ENCODE data around the gene PGPEP1. TPM values are rescaled to one million over a fixed set of nuclear protein-coding genes. Genes with fewer than 3 reads are reported as not detected.

PGPEP1 gene
- polyA plus RNA-seq, 3 donors, result 10.3 to 25.1 (median 10.3) TPM

GRCh38 chr19:18326772-18327171 lies 13.6 kb upstream of the PGPEP1 start:
- H3K4me1 ChIP-seq (ENCODE audit: control insufficient read depth in 1 of 2, insufficient read depth in 2 of 2, low read length in 2 of 2), result peaks cover 29 to 37% of the 10 kb centered on the region in 2 donors
- no peaks in the 10 kb centered on the region for H3K36me3 ChIP-seq (replicated peaks in 1 of 2; ENCODE audit: control insufficient read depth in 1 of 2, insufficient read depth in 2 of 2, low read length in 2 of 2)
- no peaks in the 10 kb centered on the region for H3K27me3 ChIP-seq (ENCODE audit: control insufficient read depth in 2 of 2, insufficient read depth in 2 of 2, low read length in 2 of 2)
- H3K27ac Mint-ChIP-seq, result no peak overlapping the region
- peaks cover 26% of the 10 kb centered on the region for H3K4me1 Mint-ChIP-seq
- WGBS (ENCODE audit: insufficient coverage), result 100% methylated on average over 1 of the region's 5 CpGs
- DNase-seq, result no peak
- no peaks in the 10 kb centered on the region for H3K9me3 Mint-ChIP-seq
- no peaks in the 10 kb centered on the region for H3K9me3 ChIP-seq (replicated peaks in 1 of 2; ENCODE audit: control insufficient read depth in 1 of 2, insufficient read depth in 1 of 2, low read length in 2 of 2)
- no peaks in the 10 kb centered on the region for H3K36me3 Mint-ChIP-seq
- H3K4me3 ChIP-seq (replicated peaks in 1 of 3; ENCODE audit: low read depth in 2 of 3, low read length in 3 of 3), result no peak overlapping the region
- intact Hi-C loops (cut with micrococcal nuclease), result no loop called here
- no peaks in the 10 kb centered on the region for H4K20me1 ChIP-seq (ENCODE audit: insufficient read depth, low read length)
- H3K27me3 Mint-ChIP-seq (ENCODE audit: low read depth in 3 of 3), result peaks cover 0 to 5% (median 2%) of the 10 kb centered on the region in 3 donors
- peaks cover 12% of the 10 kb centered on the region for H3K79me2 ChIP-seq (ENCODE audit: insufficient read depth, low read length)
- no peak overlapping the region for H3K4me3 Mint-ChIP-seq
- no peak overlapping the region for H3K27ac ChIP-seq (ENCODE audit: low read depth in 1 of 2, low read length in 2 of 2)
- no peak overlapping the region for H3K9ac ChIP-seq (ENCODE audit: insufficient read depth, low read length, poor library complexity, severe bottlenecking)
- no peak overlapping the region for H3K4me2 ChIP-seq (replicated peaks; ENCODE audit: extremely low read depth, low read length, poor library complexity, severe bottlenecking)
- TF ChIP-seq CTCF (IDR thresholded peaks at IDR 0.05), result no peak
- no peak overlapping the region for H2AFZ ChIP-seq (ENCODE audit: insufficient read depth, low read depth, low read length, poor library complexity, severe bottlenecking)

GRCh38 chr19:18328340-18329034 lies 11.9 kb upstream of the PGPEP1 start:
- H3K9me3 Mint-ChIP-seq, result peaks cover 0 to 2% (median 0%) of the 10 kb centered on the region in 7 donors
- H3K27ac ChIP-seq (ENCODE audit: low read depth in 1 of 2, low read length in 2 of 2), result peak overlapping the region in 1 of 2 donors; percentile 47
- 0% methylated on average over 2 of the region's 9 CpGs for WGBS (ENCODE audit: insufficient coverage)
- peak overlapping the region in 1 of 3 experiments; percentile 55 for H3K4me3 ChIP-seq (replicated peaks in 1 of 3; ENCODE audit: low read depth in 2 of 3, low read length in 3 of 3)
- H3K9ac ChIP-seq (ENCODE audit: insufficient read depth, low read length, poor library complexity, severe bottlenecking), result no peak overlapping the region
- no peaks in the 10 kb centered on the region for H3K36me3 ChIP-seq (replicated peaks in 1 of 2; ENCODE audit: control insufficient read depth in 1 of 2, insufficient read depth in 2 of 2, low read length in 2 of 2)
- H3K4me2 ChIP-seq (replicated peaks; ENCODE audit: extremely low read depth, low read length, poor library complexity, severe bottlenecking), result peak overlapping the region; percentile 56
- H3K4me1 ChIP-seq (ENCODE audit: control insufficient read depth in 1 of 2, insufficient read depth in 2 of 2, low read length in 2 of 2), result peaks cover 17 to 22% of the 10 kb centered on the region in 2 donors
- peak overlapping the region; percentile 43 for H2AFZ ChIP-seq (ENCODE audit: insufficient read depth, low read depth, low read length, poor library complexity, severe bottlenecking)
- intact Hi-C loops (cut with micrococcal nuclease), result no loop called here
- no peaks in the 10 kb centered on the region for H3K36me3 Mint-ChIP-seq
- peak; percentile 91 to 93 (median 93) for DNase-seq
- no peaks in the 10 kb centered on the region for H3K79me2 ChIP-seq (ENCODE audit: insufficient read depth, low read length)
- peaks cover 0 to 5% (median 2%) of the 10 kb centered on the region in 3 donors for H3K27me3 Mint-ChIP-seq (ENCODE audit: low read depth in 3 of 3)
- H3K4me3 Mint-ChIP-seq, result peak overlapping the region; percentile 20 to 71
- TF ChIP-seq CTCF (IDR thresholded peaks at IDR 0.05), result peak; percentile 87
- H4K20me1 ChIP-seq (ENCODE audit: insufficient read depth, low read length), result no peaks in the 10 kb centered on the region
- H3K27ac Mint-ChIP-seq, result peak overlapping the region in 5 of 7 donors; percentile 53 to 83 (median 75)
- no peaks in the 10 kb centered on the region for H3K27me3 ChIP-seq (ENCODE audit: control insufficient read depth in 2 of 2, insufficient read depth in 2 of 2, low read length in 2 of 2)
- no peaks in the 10 kb centered on the region for H3K9me3 ChIP-seq (replicated peaks in 1 of 2; ENCODE audit: control insufficient read depth in 1 of 2, insufficient read depth in 1 of 2, low read length in 2 of 2)
- peaks cover 14% of the 10 kb centered on the region for H3K4me1 Mint-ChIP-seq

Measured in CD14-positive monocyte (primary cell).